Hindlimb muscle (tissue), 1 donor: ENCODE measurements around the gene KIF6. TPM values are rescaled to one million over a fixed set of nuclear protein-coding genes. Genes with fewer than 3 reads are reported as not detected.

Experiments used
- DNase-seq: peaks from one replicate; pipeline ENCODE4 v3.0.0-alpha.2; 2013
- polyA plus RNA-seq: library from polyadenylated mRNA; unstranded; fragments of 120-200 nt; gene quantifications from one replicate; pipeline ENCODE4 v1.2.1, GENCODE V29; 2013; ENCODE audit not compliant: insufficient read length

Gene KIF6
- polyA plus RNA-seq, 1 donor, result 1.6 TPM

GRCh38 chr6:39593646-39594045 is 131.6 kb downstream of the KIF6 start:
- no peak for DNase-seq

DNA sequence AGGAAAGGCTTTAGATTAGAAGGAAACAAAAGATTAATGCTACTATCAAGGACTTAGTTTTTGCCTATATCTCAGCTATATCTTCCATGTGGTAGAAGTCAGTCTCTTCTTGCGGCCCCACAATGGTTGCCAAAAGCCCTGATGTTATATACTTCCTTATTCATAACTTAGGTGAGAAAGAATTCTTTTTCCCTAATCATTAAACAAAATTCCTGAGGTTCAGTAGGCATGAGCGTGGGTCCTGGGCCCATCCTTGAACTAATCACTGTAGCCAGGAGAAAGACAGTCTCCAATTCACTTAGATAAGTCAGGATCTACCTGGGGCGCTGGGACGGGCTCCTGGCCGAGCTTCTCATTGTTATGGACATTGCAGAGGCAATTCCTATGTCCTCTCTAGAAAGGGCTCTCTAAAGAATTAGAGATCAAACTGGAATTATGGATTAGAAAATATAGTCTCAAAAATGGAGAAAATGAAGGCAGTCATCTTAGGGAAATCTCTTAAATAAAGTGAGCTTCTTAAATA is 134.3 kb downstream of the KIF6 start:
- DNase-seq, result no peak

DNA sequence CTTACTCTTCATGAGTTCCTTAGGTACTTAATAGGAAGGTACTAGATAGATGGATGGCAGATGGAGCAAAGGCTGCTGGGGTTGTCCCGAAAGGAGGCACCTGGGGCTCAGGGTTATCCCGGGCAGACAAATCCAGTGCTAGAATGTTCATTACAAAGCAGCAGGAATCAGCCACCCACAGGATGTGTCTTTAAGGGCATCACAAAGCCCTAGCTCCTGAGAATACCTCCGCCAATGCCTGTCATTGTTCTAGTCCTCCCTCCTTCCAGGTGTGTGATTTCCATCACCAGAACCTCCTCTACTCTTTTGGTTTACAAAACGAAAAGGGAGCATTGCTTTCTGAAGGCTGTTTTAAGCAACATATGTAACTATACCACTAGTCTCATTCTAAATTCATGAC is 138.1 kb downstream of the KIF6 start:
- no peak for DNase-seq

GRCh38 chr6:39585641-39586040 is 139.6 kb downstream of the KIF6 start:
- DNase-seq, result no peak

DNA sequence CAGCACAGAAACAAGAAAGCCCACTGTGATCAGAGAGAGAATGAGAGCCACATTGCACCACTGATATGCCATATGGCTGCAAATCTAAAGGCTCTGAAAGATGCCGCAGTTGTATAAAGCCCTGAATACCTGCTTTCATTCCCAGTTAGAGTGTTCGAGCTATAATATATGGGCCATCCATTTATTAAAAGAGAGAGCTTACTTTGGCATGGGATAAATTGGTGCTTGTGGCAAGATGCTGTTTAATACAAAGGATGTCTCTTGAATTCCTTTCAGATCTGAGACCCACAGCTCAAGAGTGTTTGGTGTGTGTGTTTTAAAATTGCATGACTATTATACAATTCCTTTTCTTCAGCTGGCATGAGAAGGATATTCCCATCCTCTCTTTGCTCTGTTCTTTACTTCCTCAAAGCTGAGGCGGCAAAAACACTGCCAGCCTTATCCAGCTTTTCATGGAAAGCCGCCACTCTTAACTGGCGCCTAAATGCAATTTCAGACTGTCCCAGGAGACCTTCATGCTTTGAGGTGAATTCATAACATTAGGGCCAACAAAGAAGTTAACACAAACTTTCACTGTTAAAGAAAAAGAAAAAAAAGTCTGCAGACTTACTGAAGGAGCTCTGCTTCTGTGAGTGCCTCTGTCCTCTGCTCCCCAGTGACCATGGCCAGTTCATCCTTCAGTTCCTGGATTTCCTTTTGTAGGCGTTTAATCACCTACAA is 147.6 kb downstream of the KIF6 start:
- no peak for DNase-seq

DNA sequence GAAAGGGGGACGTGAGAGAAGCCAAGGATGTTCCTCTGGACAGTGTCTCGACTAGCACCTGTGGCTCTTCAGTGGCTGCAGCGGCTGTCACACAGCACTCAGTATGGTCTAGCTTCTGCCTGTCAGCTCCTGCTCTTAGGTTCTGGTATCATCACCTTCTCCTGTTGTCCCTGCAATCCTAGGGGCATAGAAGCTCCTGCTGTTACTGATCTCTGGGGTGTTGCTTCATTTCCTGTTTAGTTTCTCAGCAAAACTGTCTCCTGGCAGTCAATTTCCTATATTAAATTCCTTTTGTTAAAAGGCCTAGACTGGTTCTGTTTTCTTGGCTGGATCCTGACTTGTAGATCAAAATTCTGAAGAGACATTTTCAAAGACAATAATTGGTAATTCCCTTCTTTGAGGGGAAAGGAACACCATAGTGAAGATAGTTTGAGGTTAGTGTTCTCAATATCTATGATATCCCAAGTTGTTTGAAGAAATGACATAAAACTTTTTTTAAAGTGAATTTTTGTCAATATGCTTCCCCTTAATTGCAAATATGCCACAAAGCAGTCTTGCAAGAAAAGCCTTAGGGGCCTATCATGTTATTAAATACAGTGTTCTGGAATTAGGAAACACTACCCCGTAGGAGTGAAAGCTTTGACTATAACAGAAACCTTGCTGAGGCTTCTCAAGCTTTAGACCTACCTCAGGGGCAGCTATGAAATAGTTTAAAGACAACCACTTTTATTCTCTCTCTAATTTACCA is 148.5 kb downstream of the KIF6 start:
- no peak for DNase-seq

DNA sequence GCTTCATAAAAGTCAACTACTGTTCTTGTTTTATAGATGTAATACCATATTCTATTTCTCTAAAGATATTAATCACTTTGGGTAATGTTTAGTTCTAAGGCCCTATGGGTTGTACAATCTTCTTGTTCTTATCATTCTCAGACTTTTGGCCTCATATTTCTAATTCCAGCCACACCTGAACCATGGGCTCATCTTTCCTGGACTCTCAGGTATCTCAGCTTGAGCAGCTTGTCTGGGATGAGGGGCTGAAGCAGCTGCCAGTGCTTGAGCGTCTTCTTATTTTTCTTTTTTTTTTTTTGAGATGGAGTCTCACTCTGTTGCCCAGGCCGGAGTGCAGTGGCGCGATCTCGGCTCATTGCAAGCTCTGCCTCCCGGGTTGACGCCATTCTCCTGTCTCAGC is 150.2 kb downstream of the KIF6 start:
- DNase-seq, result no peak

- no peak for DNase-seq
These were observed 151.7 kb downstream of the KIF6 start for GRCh38 chr6:39573541-39573940.

DNA sequence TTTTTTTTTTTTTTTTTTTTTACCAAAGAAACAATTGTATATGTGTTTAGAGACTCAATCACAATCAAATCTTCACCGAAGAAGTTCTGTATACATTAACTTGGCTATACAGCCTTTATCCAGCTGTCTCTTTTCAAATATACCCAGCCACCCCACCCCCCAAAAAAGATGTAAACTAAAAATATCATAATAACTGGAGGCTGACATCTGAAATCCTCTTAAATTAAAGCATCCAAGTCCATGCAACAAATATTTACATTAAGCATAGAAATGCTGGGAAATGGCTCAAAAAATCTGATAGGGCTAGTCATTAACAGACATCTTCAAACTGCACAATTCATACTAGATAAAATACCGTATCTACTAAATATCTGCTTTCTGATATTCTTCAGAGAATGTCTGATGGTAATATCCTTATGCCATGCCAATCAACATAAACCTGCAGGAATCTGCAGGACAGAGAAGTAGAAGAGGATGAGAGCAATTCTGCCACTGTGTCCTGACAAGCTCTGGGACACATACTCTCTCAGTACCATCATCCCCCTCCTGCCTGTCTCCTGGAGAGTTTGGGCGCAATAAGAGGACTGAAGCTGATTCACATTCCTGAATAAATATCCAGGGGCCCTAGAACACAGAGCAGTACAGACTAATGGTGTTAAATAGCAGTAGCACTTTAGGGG is 152.4 kb downstream of the KIF6 start:
- no peak for DNase-seq

GRCh38 chr6:39568896-39569295 is 156.3 kb downstream of the KIF6 start:
- no peak for DNase-seq

DNA sequence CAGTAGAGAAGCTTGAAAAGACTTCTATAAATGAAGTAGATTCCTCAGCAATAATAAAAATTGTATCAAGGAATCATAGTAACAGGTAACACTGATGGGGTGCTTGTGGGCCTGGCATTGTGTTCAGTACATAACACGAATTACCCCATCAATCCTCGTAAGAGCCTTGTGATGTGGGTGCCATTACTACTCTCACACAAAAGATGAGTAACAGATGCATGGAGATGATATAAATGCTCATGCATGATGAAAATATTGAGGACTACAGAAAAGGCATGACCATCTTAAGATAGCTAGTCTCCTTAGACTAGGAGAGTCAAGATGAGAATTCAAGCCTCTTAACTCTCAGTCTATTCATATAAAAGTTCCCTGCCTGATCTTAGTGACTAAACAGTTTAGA is 158.1 kb downstream of the KIF6 start:
- DNase-seq, result no peak

DNA sequence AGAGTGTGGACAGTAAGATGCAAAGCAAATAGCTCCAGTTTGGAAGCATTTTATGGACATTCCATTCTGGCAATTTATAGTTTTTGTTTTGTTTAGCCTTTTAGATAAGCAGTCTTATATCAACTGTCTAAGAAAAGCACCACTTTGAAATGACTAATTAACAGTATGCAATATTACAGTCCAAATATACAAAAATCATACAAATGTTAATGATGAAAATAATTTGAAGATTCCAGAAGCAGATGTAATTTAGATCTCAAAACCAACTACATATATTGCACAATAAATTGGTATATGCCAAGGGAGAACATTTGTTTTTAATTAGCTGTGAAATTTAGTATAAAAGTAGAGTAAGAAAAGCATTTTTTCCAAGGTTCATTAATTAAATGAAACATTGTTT is 158.8 kb downstream of the KIF6 start:
- no peak for DNase-seq

DNA sequence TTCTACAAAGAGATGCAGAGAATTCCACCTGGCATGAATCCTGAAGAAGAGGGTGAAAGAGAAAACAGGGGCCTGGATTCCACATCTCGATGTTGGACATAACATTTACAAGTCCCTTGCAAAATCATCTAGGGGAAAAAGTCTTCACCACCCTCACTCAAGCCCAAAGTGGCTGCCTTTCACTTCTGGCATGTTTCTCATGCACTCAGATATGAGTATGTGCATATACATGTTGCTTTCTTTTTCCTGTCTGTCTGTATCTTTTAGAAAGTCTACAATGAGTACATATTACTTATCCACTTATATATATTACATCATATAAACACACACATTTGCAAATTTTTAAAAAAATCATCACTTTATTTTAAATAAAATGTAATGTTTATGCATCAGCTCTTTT is 159.3 kb downstream of the KIF6 start:
- no peak for DNase-seq

- no peak for DNase-seq
These were observed 161.5 kb downstream of the KIF6 start for GRCh38 chr6:39563566-39564311.

DNA sequence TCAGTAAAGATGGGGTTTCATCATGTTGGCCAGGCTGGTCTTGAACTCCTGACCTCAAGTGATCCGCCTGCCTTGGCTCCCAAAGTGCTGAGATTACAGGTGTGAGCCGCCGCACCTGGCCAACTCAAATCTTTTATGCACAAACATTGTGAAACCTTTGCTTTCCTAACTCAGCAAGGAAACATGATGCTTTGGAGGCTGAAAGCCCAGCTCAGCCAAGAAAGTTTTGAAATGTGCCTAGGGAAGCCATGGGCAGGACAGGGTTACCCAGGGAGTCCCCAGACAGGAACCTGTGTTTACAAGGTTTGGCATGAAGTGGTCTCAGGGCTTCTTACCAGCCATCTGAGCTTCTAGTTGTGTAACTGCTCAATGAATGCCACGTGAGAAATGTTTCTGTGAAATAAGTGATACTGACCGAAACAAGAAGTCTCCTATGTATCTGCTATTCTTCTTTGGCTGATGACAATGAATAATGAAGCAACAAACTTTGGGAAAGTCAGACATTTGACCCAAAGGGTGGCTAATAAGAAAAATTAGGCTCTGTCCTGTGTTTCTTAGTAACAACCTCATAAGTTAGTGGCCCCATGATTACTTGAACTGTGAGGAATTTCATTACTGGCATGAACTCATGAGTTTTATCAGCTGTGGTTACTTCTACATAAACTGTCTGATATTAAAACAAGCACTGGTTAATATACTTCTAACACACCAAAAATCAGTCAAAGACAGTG is 163.5 kb downstream of the KIF6 start:
- no peak for DNase-seq

GRCh38 chr6:39560915-39561314 is 164.3 kb downstream of the KIF6 start:
- DNase-seq, result no peak

DNA sequence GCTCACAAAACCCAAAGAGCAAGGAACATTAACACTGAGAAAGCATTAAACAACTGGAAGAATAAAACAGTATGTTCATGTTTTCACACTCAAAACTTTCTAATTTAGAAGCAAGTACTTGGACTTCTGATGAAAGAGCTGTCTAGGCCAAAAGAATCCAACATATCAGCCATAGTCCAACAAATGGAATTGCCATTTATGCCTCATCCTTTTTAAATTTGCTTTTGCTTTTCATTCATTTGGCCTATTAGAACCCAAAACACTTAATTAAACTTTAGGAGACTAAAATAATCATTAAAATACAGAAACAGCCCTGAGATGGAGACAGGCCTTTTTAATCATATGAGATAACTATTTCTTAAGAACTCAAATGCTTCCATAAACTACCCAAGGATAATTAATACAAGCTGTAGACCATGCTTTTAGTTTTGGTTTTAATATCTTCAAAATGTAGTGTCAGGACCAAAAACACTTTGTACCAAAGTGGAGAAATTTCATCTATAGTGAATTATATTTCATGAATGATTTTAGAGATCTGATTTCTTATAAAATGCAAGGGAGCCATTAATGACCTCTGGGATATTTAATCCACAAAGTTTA is 166.5 kb downstream of the KIF6 start:
- DNase-seq, result no peak

DNA sequence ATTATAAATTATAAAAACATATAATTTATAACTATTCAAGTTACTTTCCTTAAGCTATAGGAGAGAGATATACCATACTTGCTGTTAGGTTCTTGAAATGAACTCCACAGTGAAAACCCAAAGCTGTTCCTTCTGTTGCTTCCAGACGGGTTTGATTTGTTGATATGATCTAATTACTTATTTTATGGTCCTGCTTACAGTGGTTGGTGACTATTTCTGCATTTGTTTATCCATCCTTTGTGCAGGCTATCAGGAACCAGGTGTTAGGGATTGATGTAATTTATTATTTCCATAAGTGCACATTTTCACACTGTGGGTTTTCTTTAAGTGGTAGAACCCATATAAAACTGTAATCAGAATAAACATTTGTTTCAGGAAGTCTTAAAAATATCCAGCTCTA is 167.1 kb downstream of the KIF6 start:
- DNase-seq, result no peak

- no peak for DNase-seq
These were observed 170.1 kb downstream of the KIF6 start for GRCh38 chr6:39555136-39555535.

DNA sequence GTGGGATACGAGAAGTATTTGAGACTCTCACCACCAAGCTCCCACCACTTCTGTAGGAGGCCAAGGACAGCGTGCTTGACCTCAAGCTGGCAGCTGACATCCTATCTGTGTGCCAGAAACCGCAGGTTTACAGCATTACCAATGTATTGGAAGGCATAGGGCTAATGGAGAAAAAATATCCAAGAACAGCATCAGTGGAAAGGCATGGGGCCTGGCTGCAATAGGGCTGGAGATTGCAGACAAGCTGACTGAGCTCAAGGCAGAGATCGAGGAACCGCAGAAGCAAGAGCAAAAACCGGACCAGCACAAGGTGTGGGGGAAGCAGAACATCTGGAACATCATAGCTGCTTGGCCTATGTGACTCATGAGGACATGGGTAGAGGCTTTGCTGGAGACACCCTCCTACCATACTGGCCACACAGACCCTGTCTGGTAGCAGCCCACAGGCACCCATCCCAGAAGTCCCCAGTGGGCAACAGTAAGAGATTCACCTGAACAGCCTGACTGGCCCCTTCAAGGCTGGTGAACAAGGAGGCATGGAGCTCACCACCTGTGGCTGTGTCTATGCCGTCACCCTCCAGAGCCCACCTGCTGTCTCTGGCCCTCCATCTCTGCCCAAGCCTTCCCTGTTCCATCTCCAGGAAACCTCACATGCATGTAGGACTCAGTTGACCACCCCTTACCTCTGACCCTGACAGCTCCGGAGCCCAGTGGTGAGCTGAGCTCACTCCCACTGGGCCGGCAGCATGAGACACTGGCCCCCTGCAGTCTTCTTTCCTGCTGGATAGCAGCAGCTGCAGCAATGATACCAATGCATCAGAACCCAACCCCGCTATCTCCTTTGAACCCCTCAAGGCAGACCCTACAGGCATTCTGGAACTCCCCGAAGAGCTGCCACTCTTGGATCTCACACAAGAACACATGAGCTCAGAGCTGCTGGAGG is 171.1 kb downstream of the KIF6 start:
- no peak for DNase-seq
